ENCODE measurements around the gene CCL15. TPM values are rescaled to one million over a fixed set of nuclear protein-coding genes. Genes with fewer than 3 reads are reported as not detected.

The CCL15 gene
- total RNA-seq, 1 donor from 2014 or later, result 0.50 TPM

DNA sequence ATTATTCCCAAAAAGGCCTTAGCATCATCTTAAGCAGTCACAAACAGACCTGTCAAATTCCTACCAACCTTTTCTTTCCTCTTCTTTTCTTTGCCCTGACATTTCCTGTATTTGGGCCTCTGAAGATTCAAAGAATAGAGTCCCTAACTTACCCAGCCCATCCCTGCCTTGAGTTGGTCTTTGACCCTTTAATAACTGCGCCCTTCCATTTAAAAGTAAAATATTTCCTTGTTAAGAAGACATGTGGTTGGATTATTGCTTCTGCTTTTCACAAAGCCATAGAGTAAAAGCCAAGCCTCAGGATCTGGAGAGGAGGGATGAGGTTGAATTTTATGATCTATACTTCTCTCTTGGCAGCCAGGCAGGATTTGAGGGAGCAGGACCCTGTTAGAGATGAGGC, 29.6 kb upstream of the CCL15 start:
- ATAC-seq, result no peak

DNA sequence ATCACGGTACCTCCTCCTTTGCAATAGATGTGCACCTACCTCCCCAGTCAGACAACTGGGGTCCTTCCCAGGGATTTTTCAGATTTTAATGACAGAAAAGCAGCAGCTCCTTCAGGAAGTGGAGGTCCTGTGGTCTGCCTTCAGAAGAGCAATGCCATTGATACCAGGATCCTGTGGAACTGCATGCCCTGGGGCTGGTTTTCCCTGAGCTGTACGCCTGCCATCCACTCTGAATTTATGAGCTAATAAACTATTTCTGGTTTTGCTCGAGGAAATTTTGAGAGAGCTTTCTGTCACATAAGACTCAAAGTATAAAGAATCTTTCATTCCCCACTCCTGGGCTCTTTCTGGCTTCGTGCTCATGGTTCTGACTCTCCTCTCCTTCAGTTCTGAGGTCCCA, 26.4 kb upstream of the CCL15 start:
- Histone ChIP-seq H3K27ac (no peak overlapping the region), H3K27me3 (ENCODE audit: low read depth) (no peaks in the 10 kb centered on the region), H3K9me3 (no peaks in the 10 kb centered on the region), H3K36me3 (no peaks in the 10 kb centered on the region), H3K4me3 (no peak overlapping the region), H3K4me1 (no peaks in the 10 kb centered on the region)
- intact Hi-C loops (cut with DNase I), result no loop called here
- DNase-seq (no peak), ATAC-seq (no peak)
- TF ChIP-seq, protein P1, sequence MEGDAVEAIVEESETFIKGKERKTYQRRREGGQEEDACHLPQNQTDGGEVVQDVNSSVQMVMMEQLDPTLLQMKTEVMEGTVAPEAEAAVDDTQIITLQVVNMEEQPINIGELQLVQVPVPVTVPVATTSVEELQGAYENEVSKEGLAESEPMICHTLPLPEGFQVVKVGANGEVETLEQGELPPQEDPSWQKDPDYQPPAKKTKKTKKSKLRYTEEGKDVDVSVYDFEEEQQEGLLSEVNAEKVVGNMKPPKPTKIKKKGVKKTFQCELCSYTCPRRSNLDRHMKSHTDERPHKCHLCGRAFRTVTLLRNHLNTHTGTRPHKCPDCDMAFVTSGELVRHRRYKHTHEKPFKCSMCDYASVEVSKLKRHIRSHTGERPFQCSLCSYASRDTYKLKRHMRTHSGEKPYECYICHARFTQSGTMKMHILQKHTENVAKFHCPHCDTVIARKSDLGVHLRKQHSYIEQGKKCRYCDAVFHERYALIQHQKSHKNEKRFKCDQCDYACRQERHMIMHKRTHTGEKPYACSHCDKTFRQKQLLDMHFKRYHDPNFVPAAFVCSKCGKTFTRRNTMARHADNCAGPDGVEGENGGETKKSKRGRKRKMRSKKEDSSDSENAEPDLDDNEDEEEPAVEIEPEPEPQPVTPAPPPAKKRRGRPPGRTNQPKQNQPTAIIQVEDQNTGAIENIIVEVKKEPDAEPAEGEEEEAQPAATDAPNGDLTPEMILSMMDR (IDR thresholded peaks at IDR 0.05), result no peak

More for the DNA sequence above, 29.6 kb upstream of the CCL15 start:
- H3K9me3 ChIP-seq, result no peaks in the 10 kb centered on the region
- H3K36me3 ChIP-seq, result no peaks in the 10 kb centered on the region
- TF ChIP-seq, protein P1 (IDR thresholded peaks at IDR 0.05), result no peak
- peaks cover 8% of the 10 kb centered on the region for H3K4me1 ChIP-seq
- DNase-seq, result no peak
- H3K27ac ChIP-seq, result no peak overlapping the region
- intact Hi-C loops (cut with DNase I), result no loop called here
- no peaks in the 10 kb centered on the region for H3K27me3 ChIP-seq (ENCODE audit: low read depth)
- no peak overlapping the region for H3K4me3 ChIP-seq

DNA sequence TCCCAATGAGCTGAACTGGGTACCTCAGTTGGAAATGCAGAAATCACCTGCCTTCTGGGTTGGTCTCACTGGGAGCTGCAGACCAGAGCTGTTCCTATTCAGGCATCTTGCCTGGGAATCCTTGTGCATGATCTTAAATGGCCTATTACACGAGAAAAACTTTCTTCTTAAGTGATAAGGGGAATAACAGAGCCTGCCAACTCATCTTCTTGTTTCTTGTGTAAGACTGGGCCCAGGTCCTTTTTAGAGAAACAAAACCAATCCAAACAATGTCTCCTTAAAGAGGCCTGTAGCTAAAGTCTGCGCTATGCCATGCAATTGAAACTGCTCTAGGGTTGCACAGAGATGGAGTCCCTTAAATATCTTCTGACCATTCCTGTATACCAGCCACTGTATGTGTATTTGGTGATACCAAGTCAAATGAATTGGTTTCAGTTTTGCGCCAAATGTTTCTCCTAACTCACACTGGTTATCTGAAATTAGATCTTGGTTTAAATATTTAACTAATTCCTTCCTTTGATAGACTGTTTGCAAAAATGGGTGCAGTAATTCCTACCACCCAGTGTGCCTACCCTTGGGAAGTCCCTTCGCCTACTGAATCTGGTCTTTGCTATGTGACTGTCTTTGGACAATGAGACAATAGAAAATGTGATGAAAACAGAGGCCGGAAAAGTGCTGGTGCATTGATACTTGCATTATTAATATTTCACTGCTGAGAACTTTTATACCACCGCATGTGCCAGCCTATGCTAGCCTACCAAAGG, 22.9 kb upstream of the CCL15 start:
- no peaks in the 10 kb centered on the region for H3K9me3 ChIP-seq
- TF ChIP-seq, protein P1 (IDR thresholded peaks at IDR 0.05), result no peak
- no peak for DNase-seq
- intact Hi-C loops (cut with DNase I), result no loop called here
- no peaks in the 10 kb centered on the region for H3K36me3 ChIP-seq
- H3K27ac ChIP-seq, result no peak overlapping the region
- no peaks in the 10 kb centered on the region for H3K27me3 ChIP-seq (ENCODE audit: low read depth)
- no peaks in the 10 kb centered on the region for H3K4me1 ChIP-seq
- no peak for ATAC-seq
- H3K4me3 ChIP-seq, result no peak overlapping the region

DNA sequence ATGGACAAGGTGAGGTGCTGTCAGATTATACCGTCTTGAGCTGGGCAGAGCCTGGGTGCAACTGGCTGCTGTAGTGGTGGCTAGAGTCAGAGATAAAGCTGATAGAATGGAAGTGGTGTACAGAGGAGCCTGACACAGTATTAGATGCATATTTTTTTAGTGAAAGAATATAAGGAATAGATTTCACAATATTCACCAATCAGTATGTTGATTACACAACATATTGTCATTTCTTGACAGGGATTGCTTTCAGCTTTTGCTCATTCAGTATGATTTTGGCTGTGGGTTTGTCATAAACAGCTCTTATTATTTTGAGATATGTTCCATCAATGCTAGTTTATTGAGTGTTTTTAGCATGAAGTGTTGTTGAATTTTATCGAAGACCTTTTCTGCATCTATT, 18.1 kb upstream of the CCL15 start:
- H3K36me3 ChIP-seq, result no peaks in the 10 kb centered on the region
- H3K27ac ChIP-seq, result no peak overlapping the region
- peaks cover 12% of the 10 kb centered on the region for H3K4me1 ChIP-seq
- ATAC-seq (no peak), DNase-seq (no peak)
- no peak overlapping the region for H3K4me3 ChIP-seq
- no peaks in the 10 kb centered on the region for H3K9me3 ChIP-seq
- H3K27me3 ChIP-seq (ENCODE audit: low read depth), result no peaks in the 10 kb centered on the region
- TF ChIP-seq, protein P1 (IDR thresholded peaks at IDR 0.05), result no peak
- intact Hi-C loops (cut with DNase I), result no loop called here

DNA sequence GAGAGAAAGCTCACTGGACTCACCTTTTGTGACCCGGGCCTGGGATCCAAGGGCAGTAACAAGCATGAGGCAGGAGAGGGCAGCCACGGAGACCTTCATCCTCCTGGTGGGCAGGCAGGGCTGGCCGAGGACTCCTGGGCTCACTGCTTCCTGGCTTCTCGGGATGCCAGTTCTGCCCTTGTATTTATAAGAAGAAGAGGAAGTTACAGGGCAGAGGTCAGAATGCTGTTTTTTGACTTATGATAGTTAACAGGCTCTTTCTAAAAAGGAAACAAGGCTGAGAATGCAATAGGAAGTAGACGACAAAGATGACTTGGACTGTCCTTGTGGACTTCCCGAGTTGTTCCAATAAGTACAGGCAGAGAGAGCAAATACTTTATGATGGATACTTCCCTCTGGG, 16.4 kb upstream of the CCL15 start, which contains the start of gene CCL23:
Gene CCL23 (minus strand): TSS at position 174 of the 400 bp plus-strand sequence. CDS start 75 bp downstream, at position 99.
- peak; percentile 41 to 44 for ATAC-seq
- Histone ChIP-seq H3K4me3 (no peak within 1 kb of the TSS), H3K36me3 (no peaks in the 10 kb centered on the region), H3K27me3 (ENCODE audit: low read depth) (no peaks in the 10 kb centered on the region), H3K9me3 (no peaks in the 10 kb centered on the region), H3K4me1 (peaks cover 12% of the 10 kb centered on the region), H3K27ac (no peak within 1 kb of the TSS)
- intact Hi-C loops (cut with DNase I), result no loop called here
- TF ChIP-seq, protein P1 (IDR thresholded peaks at IDR 0.05), result no peak
- no peak for DNase-seq
